HAP-1 (cell line): ENCODE data around the gene NANS.
"Not testable (repeated sequence)": the region's sequence is repeated elsewhere in the genome, so short reads cannot be mapped to it uniquely, and the experiment has no call there.

Experiments used
- DNase-seq, 2 experiments: peaks; one replicate each; pipeline ENCODE4 v3.0.0-alpha.2; 2016 to 2020; ENCODE audit warnings: low spot score in 2 of 2
- H3K27me3 ChIP-seq: fragments of 250-450 bp; sonication (Bioruptor Pico); 2 replicates; pipeline ENCODE4 v1.5.1; 2020; ENCODE audit warnings: low read depth, mild to moderate bottlenecking, moderate library complexity
- H3K36me3 ChIP-seq: fragments of 250-450 bp; sonication (Bioruptor Pico); replicated peaks from 2 replicates; pipeline ENCODE4 v1.5.1; 2020; ENCODE audit warnings: mild to moderate bottlenecking
- H3K4me1 ChIP-seq: fragments of 250-450 bp; sonication (Bioruptor Pico); 2 replicates; pipeline ENCODE4 v1.5.1; 2020; ENCODE audit warnings: mild to moderate bottlenecking
- H3K4me3 ChIP-seq: fragments of 250-450 bp; sonication (Bioruptor Pico); 2 replicates; pipeline ENCODE4 v1.5.1; 2020; ENCODE audit warnings: mild to moderate bottlenecking, moderate library complexity
- H3K9me3 ChIP-seq: fragments of 250-450 bp; sonication (Bioruptor Pico); 2 replicates; pipeline ENCODE4 v1.5.1; 2020; ENCODE audit warnings: mild to moderate bottlenecking, moderate library complexity
- in situ Hi-C: fragments of 300-500 bp; cut with MboI; formaldehyde crosslinking; loops from 3 replicates; pipeline ENCODE4 v1.14.3; 2020; ENCODE audit warnings: low sequenced_read_pairs, inconsistent platforms, mixed read lengths

The NANS gene

GRCh38 chr9:98104445-98104881 is 47.9 kb downstream of the NANS start:
- Histone ChIP-seq H3K27me3 (no peaks in the 10 kb centered on the region), H3K4me1 (no peaks in the 10 kb centered on the region), H3K4me3 (no peak overlapping the region), H3K9me3 (no peaks in the 10 kb centered on the region), H3K36me3 (peaks cover 10% of the 10 kb centered on the region)
- in situ Hi-C loops, result no loop called here
- DNase-seq, result no peak

DNA sequence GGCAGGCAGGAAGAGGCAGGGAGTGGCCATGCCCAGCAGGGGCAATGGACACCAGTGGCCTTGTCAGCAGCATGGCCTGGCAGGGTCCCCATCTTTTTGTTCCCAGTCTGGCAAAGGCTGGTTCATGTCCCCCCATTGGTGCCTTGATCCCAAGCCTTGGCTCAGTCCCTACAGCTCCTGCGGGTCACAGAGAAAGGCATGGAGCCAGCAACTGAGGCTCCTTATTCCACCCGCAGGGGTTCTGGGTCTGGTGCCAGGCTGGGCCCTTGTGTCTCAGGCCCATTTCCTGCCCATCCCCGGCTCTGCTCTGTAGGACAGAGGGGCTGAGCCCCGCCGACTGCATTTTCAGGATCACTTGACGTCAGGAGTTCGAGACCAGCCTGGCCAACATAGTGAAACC is 48.5 kb downstream of the NANS start:
- Histone ChIP-seq H3K4me3 (no peak overlapping the region), H3K4me1 (no peaks in the 10 kb centered on the region), H3K27me3 (no peaks in the 10 kb centered on the region), H3K36me3 (peaks cover 11% of the 10 kb centered on the region), H3K9me3 (no peaks in the 10 kb centered on the region)
- no peak for DNase-seq
- in situ Hi-C loops, result no loop called here

DNA sequence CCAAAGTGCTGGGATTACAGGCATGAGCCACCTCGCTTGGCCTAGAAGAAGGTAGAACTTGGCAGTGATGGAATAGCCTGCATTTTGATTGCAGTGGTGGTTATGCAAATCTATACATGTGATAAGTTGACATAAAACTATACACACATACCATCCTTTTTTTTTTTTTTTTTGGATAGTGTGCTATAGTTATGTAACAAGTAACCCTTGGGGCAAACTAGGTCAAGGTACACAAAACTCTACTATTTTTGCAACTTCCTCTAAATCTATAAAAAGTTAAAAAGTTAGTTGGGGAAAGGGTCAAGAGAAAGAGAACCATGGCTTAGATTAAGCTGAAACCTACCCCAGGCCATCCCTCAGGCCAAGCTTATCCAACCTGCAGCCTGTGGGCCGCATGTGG is 51.4 kb downstream of the NANS start:
- no peak overlapping the region for H3K4me3 ChIP-seq
- in situ Hi-C loops, result no loop called here
- no peaks in the 10 kb centered on the region for H3K27me3 ChIP-seq
- H3K9me3 ChIP-seq, result no peaks in the 10 kb centered on the region
- H3K4me1 ChIP-seq, result no peaks in the 10 kb centered on the region
- peaks cover 10% of the 10 kb centered on the region for H3K36me3 ChIP-seq
- no peak for DNase-seq

DNA sequence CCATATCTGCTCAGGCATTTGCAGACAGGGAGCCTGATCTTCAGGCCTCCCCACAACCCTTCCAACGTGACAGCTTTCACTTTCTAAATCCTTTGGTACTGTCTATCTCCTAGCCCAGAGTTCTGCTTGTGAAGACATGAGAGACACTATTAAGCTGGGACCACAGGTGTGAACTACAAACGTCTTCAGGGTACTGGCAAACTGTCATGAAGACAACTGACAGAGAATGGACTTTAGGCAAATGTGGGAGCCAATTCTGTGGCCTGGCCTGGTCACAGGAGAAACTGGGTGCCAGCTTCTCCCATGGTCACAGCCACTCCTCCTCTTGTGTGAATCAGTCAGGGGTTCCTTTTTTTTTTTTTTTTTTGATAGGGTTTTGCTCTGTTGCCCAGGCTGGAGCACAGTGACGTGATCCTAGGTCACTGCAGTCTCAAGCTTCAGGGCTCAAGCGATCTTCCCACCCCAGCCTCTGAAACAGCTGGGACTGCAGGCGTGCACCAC is 52.0 kb downstream of the NANS start:
- in situ Hi-C loops, result no loop called here
- H3K4me1 ChIP-seq, result no peaks in the 10 kb centered on the region
- DNase-seq, result no peak
- H3K4me3 ChIP-seq, result no peak overlapping the region
- H3K36me3 ChIP-seq, result peaks cover 10% of the 10 kb centered on the region
- no peaks in the 10 kb centered on the region for H3K9me3 ChIP-seq
- no peaks in the 10 kb centered on the region for H3K27me3 ChIP-seq

GRCh38 chr9:98109052-98109451 is 52.5 kb downstream of the NANS start:
- in situ Hi-C loops, result no loop called here
- H3K4me1 ChIP-seq, result no peaks in the 10 kb centered on the region

GRCh38 chr9:98117097-98117496 is 60.6 kb downstream of the NANS start:
- H3K36me3 ChIP-seq, H3K9me3 ChIP-seq, H3K4me3 ChIP-seq, H3K4me1 ChIP-seq, H3K27me3 ChIP-seq, DNase-seq, in situ Hi-C loops: not testable (repeated sequence)

More at GRCh38 chr9:98109052-98109451, 52.5 kb downstream of the NANS start:
- H3K36me3 ChIP-seq, result peaks cover 10% of the 10 kb centered on the region
- H3K9me3 ChIP-seq, result no peaks in the 10 kb centered on the region
- H3K4me3 ChIP-seq, result no peak overlapping the region
- no peaks in the 10 kb centered on the region for H3K27me3 ChIP-seq
- no peak for DNase-seq

DNA sequence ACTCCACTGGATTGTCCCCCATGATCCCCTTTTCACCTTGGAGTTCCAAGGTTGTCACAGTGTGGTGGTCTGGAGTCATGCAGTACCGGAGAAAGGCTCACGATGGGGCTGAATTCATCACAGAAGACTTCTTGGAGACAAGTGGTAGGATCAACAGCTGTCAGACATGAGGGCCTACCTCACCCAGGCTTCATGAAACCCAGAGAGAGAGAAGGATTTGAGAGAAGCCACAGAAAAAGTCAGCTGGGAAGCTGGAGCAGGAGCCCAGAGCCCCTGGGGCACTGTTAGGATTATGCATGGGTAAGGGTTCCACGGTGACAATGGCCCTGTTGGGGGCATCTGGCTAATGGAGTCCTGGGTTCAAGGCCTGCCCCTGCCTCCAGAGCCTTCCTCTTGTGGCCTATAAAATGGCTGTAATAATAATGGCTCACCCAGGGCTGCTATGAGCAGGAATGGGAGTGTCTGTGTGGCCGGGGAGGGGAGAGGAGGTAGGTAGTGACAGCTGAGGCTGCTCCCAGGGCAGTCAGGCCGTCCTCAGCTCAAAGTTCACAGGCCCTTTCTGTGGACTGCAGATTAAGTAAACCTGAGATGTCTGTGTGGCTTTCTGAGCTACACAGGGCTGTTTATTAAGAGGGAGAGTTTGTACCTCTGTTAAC is 61.6 kb downstream of the NANS start:
- peak; percentile 34 to 54 for DNase-seq
- peaks cover 7% of the 10 kb centered on the region for H3K36me3 ChIP-seq
- peaks cover 9% of the 10 kb centered on the region for H3K4me1 ChIP-seq
- H3K4me3 ChIP-seq, result peak overlapping the region; percentile 50
- H3K9me3 ChIP-seq, result no peaks in the 10 kb centered on the region
- in situ Hi-C loops, result no loop called here
- H3K27me3 ChIP-seq, result no peaks in the 10 kb centered on the region

- peak; percentile 56 to 87 for DNase-seq
- Histone ChIP-seq H3K36me3 (peaks cover 7% of the 10 kb centered on the region), H3K4me1 (peaks cover 9% of the 10 kb centered on the region), H3K4me3 (peak within 1 kb of the TSS; percentile 50), H3K9me3 (no peaks in the 10 kb centered on the region), H3K27me3 (no peaks in the 10 kb centered on the region)
- in situ Hi-C loops, result no loop called here
Observed at GRCh38 chr9:98118640-98119601, 62.4 kb downstream of the NANS start, which contains the start of gene TRIM14. Gene TRIM14 (minus strand): TSS chr9:98119222. CDS start chr9:98119188, 34 bp downstream.

GRCh38 chr9:98120476-98120875 is 63.9 kb downstream of the NANS start:
- H3K9me3 ChIP-seq, result no peaks in the 10 kb centered on the region
- no peak for DNase-seq
- H3K36me3 ChIP-seq, result peaks cover 6% of the 10 kb centered on the region
- no peak overlapping the region for H3K4me3 ChIP-seq
- in situ Hi-C loops, result no loop called here
- H3K27me3 ChIP-seq, result no peaks in the 10 kb centered on the region
- peaks cover 9% of the 10 kb centered on the region for H3K4me1 ChIP-seq

DNA sequence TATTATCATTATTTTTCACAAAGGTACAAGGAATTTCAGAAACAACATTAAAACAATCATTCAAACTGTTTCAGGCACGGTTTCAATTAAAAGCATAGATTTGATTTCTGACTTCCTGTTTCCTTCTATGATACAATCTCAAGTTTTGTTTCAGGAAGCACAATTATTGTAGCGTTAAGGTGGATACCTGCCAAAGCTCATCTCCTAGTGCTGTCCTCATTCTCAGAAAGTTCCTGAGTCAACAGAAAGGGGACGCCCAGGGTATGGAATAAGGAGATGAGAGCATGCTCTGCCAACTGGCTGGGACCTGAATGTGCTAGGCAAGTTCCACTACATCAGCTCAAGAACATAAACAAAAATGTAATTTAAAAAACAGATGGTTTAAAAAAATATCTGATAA is 64.5 kb downstream of the NANS start:
- peaks cover 9% of the 10 kb centered on the region for H3K4me1 ChIP-seq
- H3K36me3 ChIP-seq, result peaks cover 3% of the 10 kb centered on the region
- in situ Hi-C loops, result no loop called here
- no peak overlapping the region for H3K4me3 ChIP-seq
- no peak for DNase-seq
- no peaks in the 10 kb centered on the region for H3K9me3 ChIP-seq
- no peaks in the 10 kb centered on the region for H3K27me3 ChIP-seq

DNA sequence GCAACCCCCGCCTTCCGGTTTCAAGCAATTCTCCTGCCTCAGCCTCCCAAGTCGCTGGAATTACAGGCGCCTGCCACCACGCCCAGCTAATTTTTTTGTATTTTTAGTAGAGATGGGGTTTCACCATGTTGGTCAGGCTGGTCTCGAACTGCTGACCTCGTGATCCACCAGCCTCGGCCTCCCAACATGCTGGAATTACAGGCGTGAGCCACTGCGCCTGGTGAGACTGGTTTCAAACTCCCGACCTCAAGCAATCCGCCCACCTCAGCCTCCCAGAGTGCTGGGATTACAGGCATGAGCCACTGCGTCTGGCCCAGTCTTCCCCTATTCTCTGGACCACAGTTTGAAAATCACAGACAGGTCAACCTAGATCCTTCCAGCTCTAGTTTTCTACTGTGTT is 67.6 kb downstream of the NANS start:
- DNase-seq, H3K36me3 ChIP-seq, H3K27me3 ChIP-seq, H3K4me3 ChIP-seq, H3K9me3 ChIP-seq, H3K4me1 ChIP-seq, in situ Hi-C loops: not testable (repeated sequence)

DNA sequence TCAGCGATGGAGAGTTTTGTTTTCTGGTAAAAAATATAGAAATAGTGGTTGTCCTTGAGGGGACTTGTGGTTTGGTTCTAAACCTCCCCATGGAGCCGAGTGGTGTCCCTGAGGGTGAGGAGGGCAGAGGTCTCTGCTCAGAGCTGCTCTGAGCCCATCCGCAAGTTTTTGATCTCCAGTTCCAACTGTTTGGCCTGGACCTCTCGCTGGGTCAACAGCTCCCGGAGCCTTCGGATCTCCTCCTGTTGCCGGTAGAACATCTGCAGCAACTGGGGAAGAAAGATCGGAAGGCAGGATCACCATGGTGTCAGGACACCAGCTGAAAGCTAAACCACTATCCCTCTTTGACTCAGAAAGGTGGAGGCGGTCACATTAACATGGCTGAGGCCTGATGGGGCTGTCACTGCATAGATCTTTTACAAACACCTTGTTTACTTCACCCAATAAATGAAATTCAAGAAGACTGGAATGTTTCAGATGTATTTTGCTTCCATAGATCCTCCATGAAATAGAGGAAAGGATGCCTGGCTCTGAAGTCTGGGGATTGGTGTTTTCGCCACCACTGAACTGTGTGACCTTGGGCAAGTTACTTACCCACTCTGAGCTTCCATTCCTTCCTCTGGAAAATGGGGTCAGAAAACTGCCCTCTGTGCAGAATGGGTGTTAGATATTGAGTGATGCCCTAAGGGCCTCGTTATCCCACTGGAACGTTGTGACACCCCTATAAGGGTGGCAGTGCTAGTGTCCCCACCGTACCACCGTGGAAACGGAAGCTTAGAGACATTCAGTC is 68.3 kb downstream of the NANS start:
- Histone ChIP-seq H3K36me3 (no peaks in the 10 kb centered on the region), H3K27me3 (no peaks in the 10 kb centered on the region), H3K9me3 (no peaks in the 10 kb centered on the region), H3K4me3 (no peak overlapping the region), H3K4me1 (no peaks in the 10 kb centered on the region)
- no peak for DNase-seq
- in situ Hi-C loops, result no loop called here

GRCh38 chr9:98127226-98127625 is 70.7 kb downstream of the NANS start:
- H3K36me3 ChIP-seq, result no peaks in the 10 kb centered on the region
- H3K9me3 ChIP-seq, result no peaks in the 10 kb centered on the region
- DNase-seq, result no peak
- no peaks in the 10 kb centered on the region for H3K27me3 ChIP-seq
- in situ Hi-C loops, result no loop called here
- H3K4me1 ChIP-seq, result no peaks in the 10 kb centered on the region
- H3K4me3 ChIP-seq, result no peak overlapping the region
